Muscle of leg (tissue), 11 donors: ENCODE measurements around the gene CLPTM1. TPM values are rescaled to one million over a fixed set of nuclear protein-coding genes. Genes with fewer than 3 reads are reported as not detected.
"Not testable (repeated sequence)": the region's sequence is repeated elsewhere in the genome, so short reads cannot be mapped to it uniquely, and the experiment has no call there.

Experiments used
- DNase-seq: peaks from one replicate; pipeline ENCODE4 v3.0.0; 2013
- H3K27ac ChIP-seq: one replicate; pipeline ENCODE4 v1.5.1; 2013; ENCODE audit warnings: mild to moderate bottlenecking, low read length, control low read depth
- H3K27me3 ChIP-seq: one replicate; pipeline ENCODE4 v1.6.1; 2013; ENCODE audit warnings: low read length; ENCODE audit not compliant: control insufficient read depth, insufficient read depth
- H3K36me3 ChIP-seq: one replicate; pipeline ENCODE4 v1.6.1; 2013; ENCODE audit warnings: low read length; ENCODE audit not compliant: control insufficient read depth, insufficient read depth
- H3K4me1 ChIP-seq: one replicate; pipeline ENCODE4 v1.6.1; 2013; ENCODE audit warnings: low read length; ENCODE audit not compliant: control insufficient read depth, insufficient read depth
- H3K4me3 ChIP-seq: one replicate; pipeline ENCODE4 v1.5.1; 2013; ENCODE audit warnings: low read length, control low read depth
- H3K9me3 ChIP-seq: replicated peaks from 2 replicates; pipeline ENCODE4 v1.6.1; 2013; ENCODE audit warnings: low read depth, low read length; ENCODE audit not compliant: control insufficient read depth
- WGBS: methylation state at CpG from one replicate; pipeline ENCODE4 v1.1.5; 2013; ENCODE audit warnings: missing lambda C conversion rate; ENCODE audit not compliant: insufficient coverage; 5-methylcytosine and 5-hydroxymethylcytosine counted together
- polyA plus RNA-seq, 8 donors: library from polyadenylated mRNA; unstranded; fragments of 120-200 nt; gene quantifications; one replicate each; pipeline versions ENCODE4 v1.2.1 to v1.2.3, GENCODE V29; 2013; ENCODE audit warnings: inconsistent platforms in 1 of 8, low replicate concordance in 1 of 8; ENCODE audit not compliant: insufficient read length in 8 of 8, insufficient read depth in 1 of 8
- total RNA-seq: library from RNA; stranded (reverse); fragments of 120-200 nt; gene quantifications from one replicate; pipeline ENCODE4 v1.2.4, GENCODE V29; 2013

CLPTM1 gene
- total and polyA plus RNA-seq, 9 donors = 18.7 to 64.6 (median 56.3) TPM

DNA sequence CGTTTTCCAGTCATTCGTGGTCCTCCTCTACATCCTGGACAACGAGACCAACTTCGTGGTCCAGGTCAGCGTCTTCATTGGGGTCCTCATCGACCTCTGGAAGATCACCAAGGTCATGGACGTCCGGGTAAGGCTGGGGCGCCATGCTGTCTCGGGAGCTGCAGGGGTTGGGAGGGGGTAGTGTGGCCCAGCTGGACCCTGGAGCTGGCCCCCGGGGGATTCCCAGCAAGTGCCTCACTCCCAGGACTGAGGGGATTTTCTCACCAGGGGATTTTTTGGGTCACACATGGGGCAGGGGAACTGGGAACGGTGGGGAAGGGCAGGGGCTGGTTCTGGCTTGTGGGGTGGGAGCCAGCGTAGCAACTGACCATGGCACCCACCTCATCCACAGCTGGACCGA is 35.3 kb downstream of the CLPTM1 start:
- H3K36me3 ChIP-seq = peaks cover 85% of the 10 kb centered on the region
- no peak overlapping the region for H3K4me3 ChIP-seq
- WGBS = 91% methylated on average over 12 of the region's 14 CpGs
- no peaks in the 10 kb centered on the region for H3K27me3 ChIP-seq
- H3K27ac ChIP-seq = no peak overlapping the region
- no peaks in the 10 kb centered on the region for H3K4me1 ChIP-seq
- DNase-seq = no peak
- no peaks in the 10 kb centered on the region for H3K9me3 ChIP-seq

DNA sequence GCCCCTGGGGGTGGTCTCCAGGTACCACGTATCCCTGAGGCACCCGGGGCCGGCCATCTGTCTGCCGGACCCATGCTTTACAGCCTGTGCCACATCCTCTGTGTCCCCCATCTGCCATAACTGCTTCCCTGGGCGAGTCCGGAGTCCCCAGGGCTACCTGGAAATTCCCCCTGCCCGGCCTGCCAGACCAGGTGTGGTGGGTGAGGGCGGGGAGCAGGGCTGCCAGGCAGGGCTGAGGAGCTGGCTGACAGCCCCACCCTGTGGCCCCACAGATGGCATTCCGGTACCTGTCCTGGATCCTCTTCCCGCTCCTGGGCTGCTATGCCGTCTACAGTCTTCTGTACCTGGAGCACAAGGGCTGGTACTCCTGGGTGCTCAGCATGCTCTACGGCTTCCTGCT is 35.8 kb downstream of the CLPTM1 start:
- no peak overlapping the region for H3K4me3 ChIP-seq
- WGBS = 97% methylated on average over 12 of the region's 12 CpGs
- H3K9me3 ChIP-seq = no peaks in the 10 kb centered on the region
- H3K4me1 ChIP-seq = no peaks in the 10 kb centered on the region
- H3K27ac ChIP-seq = no peak overlapping the region
- H3K27me3 ChIP-seq = no peaks in the 10 kb centered on the region
- no peak for DNase-seq
- H3K36me3 ChIP-seq = peaks cover 80% of the 10 kb centered on the region

DNA sequence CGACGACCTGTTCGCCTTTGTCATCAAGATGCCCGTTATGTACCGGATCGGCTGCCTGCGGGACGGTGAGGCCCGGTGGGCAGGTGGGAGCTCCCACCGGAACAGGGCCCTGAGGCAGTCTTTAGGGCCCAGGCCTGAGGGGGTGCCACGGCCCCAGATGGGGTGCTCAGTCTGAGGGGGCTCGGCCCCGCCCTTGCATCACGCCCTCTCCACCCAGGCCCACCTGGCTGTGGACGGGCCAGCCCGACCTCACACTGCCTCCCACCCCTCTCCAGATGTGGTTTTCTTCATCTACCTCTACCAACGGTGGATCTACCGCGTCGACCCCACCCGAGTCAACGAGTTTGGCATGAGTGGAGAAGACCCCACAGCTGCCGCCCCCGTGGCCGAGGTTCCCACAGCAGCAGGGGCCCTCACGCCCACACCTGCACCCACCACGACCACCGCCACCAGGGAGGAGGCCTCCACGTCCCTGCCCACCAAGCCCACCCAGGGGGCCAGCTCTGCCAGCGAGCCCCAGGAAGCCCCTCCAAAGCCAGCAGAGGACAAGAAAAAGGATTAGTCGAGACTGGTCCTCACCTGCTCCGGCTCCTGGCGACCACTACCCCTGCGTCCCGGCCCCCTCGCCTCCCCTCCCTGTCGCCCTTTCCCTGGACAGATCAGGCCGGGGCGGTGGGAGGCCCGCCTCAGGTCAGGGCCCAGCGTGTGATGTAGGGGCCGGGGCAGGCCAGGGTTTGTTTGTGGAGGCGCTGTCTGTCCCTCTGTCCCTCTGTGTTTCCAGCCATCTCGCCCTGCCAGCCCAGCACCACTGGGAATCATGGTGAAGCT is 37.4 kb downstream of the CLPTM1 start:
- 89% methylated on average over 41 of the region's 44 CpGs for WGBS

DNA sequence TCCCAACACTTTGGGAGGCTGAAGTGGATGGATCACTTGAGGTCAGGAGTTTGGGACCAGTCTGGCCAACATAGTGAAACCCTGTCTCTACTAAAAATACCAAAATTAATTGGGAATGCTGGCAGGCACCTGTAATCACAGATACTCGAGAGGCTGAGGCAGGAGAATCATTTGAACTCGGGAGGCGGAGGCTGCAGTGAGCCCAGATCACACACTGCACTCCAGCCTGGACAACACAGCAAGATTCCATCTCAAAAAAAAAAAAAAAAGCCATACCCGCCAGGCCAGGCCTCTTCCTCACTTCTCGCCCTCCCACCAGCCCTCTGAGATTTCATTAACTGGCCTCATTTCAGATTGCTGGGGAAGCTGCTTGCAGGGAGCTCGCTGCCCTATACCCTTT is 38.3 kb downstream of the CLPTM1 start:
- Histone ChIP-seq H3K4me1 (peaks cover 2% of the 10 kb centered on the region), H3K27ac (no peak overlapping the region), H3K9me3 (no peaks in the 10 kb centered on the region), H3K36me3 (peaks cover 56% of the 10 kb centered on the region), H3K27me3 (no peaks in the 10 kb centered on the region), H3K4me3 (no peak overlapping the region)
- WGBS = 87% methylated on average over 5 of the region's 6 CpGs
- DNase-seq = no peak

More for the DNA sequence above, 37.4 kb downstream of the CLPTM1 start:
- Histone ChIP-seq H3K4me3 (no peak overlapping the region), H3K27ac (no peak overlapping the region), H3K36me3 (peaks cover 65% of the 10 kb centered on the region), H3K9me3 (no peaks in the 10 kb centered on the region), H3K4me1 (peaks cover 2% of the 10 kb centered on the region), H3K27me3 (no peaks in the 10 kb centered on the region)
- no peak for DNase-seq

DNA sequence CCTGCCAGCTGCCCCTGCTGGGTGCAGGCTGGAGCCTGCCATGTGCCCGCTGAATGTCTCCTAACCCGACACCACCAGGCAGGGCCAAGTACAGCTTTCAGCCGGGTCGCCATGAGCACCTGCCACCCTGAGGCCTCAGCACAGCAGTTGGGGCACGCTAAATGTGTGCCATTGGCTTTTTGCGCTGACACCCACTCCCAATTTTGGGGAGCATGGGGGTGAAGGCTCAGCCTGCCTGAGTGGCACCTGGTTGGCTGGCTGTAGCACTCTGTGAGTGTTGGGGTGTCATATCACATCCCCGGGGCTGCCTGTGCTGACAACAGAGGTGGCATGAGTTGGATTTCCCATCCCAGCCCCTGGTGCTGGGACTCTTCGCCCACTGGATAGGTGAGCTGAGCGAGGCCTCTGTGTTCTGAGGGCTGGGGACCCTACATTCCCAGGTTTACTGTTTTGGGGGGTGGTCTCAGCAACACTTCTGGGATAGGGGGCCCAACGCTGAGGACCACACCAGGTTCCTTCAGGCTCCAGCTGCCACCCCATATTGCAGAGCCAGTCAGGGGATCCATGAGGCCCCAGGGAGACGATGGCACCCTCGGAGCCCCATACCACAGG is 38.9 kb downstream of the CLPTM1 start:
- H3K9me3 ChIP-seq = no peaks in the 10 kb centered on the region
- WGBS = 91% methylated on average over 9 of the region's 12 CpGs
- no peak overlapping the region for H3K4me3 ChIP-seq
- no peak for DNase-seq
- H3K4me1 ChIP-seq = peaks cover 2% of the 10 kb centered on the region
- H3K27ac ChIP-seq = no peak overlapping the region
- H3K27me3 ChIP-seq = no peaks in the 10 kb centered on the region
- H3K36me3 ChIP-seq = peaks cover 51% of the 10 kb centered on the region

DNA sequence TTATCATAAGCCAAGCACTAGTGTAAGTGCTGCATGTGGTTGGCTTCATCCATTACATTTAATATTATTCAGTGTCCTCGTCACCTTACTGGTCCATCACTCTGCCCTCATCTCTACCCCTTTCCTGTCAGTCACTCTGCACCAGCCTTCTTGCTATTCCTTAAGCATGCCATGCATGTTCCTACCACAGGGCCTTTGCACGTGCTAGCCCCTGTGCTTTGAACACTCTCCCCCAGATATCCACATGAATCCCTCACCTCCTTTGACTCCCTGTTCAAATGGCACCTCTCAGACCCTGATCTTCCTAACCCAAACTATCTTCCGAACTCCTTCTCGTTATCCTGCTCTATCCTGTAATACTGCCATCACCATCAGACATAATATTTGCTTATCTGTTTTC is 42.8 kb downstream of the CLPTM1 start:
- DNase-seq = no peak
- H3K4me1 ChIP-seq = peaks cover 14% of the 10 kb centered on the region
- WGBS = 89% methylated on average over 4 of the region's 4 CpGs
- H3K27ac ChIP-seq = no peak overlapping the region
- H3K9me3 ChIP-seq = no peaks in the 10 kb centered on the region
- peaks cover 11% of the 10 kb centered on the region for H3K36me3 ChIP-seq
- H3K4me3 ChIP-seq = no peak overlapping the region
- no peaks in the 10 kb centered on the region for H3K27me3 ChIP-seq

DNA sequence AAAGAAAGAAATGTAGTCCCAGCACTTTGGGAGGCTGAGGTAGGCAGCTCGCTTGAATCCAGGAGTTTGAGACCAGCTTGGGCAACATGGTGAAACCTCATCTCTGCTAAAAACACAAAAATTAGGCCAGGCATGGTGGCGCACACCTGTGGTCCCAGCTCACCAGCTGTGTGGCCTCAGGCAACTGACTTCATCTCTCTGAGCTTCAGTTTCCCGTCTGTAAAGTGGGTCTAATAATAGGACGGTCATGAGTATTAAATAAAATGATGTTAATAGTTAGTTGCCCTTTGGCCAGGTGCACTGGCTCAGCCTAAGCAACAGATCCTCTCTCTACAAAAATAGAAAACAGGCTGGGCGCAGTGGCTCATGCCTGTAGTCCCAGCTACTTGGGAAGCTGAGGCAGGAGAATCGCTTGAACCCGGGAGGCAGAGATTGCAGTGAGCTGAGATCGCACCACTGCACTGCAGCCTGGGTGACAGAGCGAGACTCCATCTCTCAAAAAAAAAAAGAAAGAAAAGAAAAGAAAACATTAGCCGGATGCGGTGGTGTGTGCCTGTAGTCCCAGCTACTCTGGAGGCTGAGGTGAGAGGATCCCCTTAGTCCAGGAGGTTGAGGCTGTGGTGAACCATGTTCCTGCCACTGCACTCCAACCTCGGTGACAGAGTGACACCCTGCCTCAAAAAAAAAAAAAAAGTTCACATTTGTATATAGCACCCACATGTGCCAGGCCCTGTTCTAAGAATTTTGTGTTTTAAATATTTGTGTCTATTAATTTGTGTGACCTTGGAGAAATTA is 44.1 kb downstream of the CLPTM1 start:
- not testable (repeated sequence) for H3K9me3 ChIP-seq, H3K27ac ChIP-seq, H3K4me3 ChIP-seq, H3K36me3 ChIP-seq, DNase-seq, H3K27me3 ChIP-seq
- 90% methylated on average over 2 of the region's 12 CpGs for WGBS
- H3K4me1 ChIP-seq = peaks cover 14% of the 10 kb centered on the region

DNA sequence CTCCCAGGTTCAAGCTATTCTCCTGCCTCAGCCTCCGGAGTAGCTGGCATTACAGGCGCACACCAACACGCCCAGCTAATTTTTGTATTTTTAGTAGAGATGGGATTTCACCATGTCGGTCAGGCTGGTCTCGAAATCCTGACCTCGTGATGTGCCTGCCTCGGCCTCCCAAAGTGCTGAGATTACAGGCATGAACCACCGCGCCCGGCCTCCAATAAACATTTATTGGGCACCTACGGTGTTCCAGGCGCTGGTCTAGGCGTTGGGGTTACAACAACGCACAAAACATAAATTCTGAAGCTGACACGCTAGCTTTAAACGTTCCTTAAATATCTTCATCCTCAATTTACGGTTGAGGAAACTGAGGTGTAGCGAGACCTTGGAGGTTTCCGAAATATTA is 45.5 kb downstream of the CLPTM1 start:
- H3K4me3 ChIP-seq = peak overlapping the region; percentile 35
- not testable (repeated sequence) for H3K9me3 ChIP-seq, H3K27me3 ChIP-seq, H3K36me3 ChIP-seq, DNase-seq
- peak overlapping the region; percentile 94 for H3K27ac ChIP-seq
- H3K4me1 ChIP-seq = peaks cover 14% of the 10 kb centered on the region
- 81% methylated on average over 7 of the region's 19 CpGs for WGBS

DNA sequence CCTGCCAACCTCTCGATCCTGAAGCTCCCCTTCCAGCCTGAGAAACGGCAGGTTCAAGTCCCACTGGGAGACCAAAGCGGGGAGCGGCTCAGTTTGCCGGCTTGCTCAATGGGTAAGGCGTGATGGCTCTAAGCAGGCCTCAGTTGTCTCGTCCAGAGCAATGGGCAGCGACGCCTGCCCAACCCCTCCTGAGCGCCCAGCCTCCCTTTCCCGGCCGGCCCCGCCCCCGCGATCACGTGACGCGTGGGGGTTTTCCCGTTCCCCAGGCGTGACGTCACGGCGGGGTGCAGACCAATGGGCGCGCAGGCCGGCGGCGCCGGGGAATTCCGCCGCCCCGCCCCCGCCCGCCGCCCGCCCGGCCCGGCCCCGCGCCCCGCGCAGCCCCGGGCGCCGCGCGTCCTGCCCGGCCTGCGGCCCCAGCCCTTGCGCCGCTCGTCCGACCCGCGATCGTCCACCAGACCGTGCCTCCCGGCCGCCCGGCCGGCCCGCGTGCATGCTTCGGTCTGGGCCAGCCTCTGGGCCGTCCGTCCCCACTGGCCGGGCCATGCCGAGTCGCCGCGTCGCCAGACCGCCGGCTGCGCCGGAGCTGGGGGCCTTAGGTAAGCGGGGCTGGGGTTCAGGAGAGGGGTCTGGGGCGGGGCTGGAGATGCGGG is 46.0 kb downstream of the CLPTM1 start, which contains the start of gene RELB:
RELB (plus strand) TSS at position 378 of the 653 bp plus-strand sequence; CDS start at position 494, 116 bp downstream.
- Histone ChIP-seq H3K36me3 (no peaks in the 10 kb centered on the region), H3K27ac (peak within 1 kb of the TSS; percentile 99), H3K9me3 (no peaks in the 10 kb centered on the region), H3K27me3 (no peaks in the 10 kb centered on the region), H3K4me3 (peak within 1 kb of the TSS; percentile 68), H3K4me1 (peaks cover 12% of the 10 kb centered on the region)
- WGBS = under 1% methylated on average over 52 of the region's 79 CpGs
- peak; percentile 96 for DNase-seq
